GM12874 (cell line): ENCODE data around the gene CENPN.

Experiments
- CTCF ChIP-seq: IDR thresholded peaks from 2 replicates; pipeline ENCODE4 v1.5.1; 2011; ENCODE audit warnings: low read depth, mild to moderate bottlenecking, control low read depth, low read length, moderate library complexity; ENCODE audit not compliant: insufficient read depth

The CENPN gene

GRCh38 chr16:80984124-80984892 is 22.7 kb upstream of the CENPN start:
- TF ChIP-seq CTCF = no peak

- no peak for TF ChIP-seq CTCF
Observed at GRCh38 chr16:80985611-80986010, 21.4 kb upstream of the CENPN start.

- no peak for TF ChIP-seq CTCF
Observed at GRCh38 chr16:80986557-80986956, 20.5 kb upstream of the CENPN start.

- TF ChIP-seq CTCF = no peak
Observed at GRCh38 chr16:80988756-80989155, 18.3 kb upstream of the CENPN start.

GRCh38 chr16:80989801-80990200 is 17.2 kb upstream of the CENPN start:
- TF ChIP-seq CTCF = no peak

- TF ChIP-seq CTCF = no peak
Observed at GRCh38 chr16:80990577-80990976, 16.4 kb upstream of the CENPN start.

GRCh38 chr16:80990978-80991377 is 16.0 kb upstream of the CENPN start:
- no peak for TF ChIP-seq CTCF
